ENCODE data around the gene GREB1.

DNA sequence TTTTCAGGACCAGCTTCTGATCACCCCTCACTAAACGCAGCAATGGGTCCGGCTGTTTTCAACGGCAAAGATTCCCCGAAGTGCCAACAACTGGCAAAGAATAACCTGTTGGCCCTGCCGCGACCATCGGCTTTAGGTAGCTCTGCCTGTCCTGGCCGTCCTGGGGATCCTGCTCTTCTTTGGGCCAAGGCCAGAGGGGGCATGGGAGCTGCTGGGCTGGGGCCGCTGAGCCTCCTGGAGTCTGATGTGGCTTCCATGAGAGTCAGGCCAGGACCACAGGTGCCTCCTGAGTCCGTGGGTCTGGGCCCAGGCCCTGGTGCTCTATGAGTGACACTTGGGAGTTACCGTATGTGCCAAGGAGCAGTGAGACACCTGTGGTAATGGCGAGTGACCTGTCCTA lies 46.9 kb downstream of the GREB1 start:
- TF ChIP-seq, protein P1, sequence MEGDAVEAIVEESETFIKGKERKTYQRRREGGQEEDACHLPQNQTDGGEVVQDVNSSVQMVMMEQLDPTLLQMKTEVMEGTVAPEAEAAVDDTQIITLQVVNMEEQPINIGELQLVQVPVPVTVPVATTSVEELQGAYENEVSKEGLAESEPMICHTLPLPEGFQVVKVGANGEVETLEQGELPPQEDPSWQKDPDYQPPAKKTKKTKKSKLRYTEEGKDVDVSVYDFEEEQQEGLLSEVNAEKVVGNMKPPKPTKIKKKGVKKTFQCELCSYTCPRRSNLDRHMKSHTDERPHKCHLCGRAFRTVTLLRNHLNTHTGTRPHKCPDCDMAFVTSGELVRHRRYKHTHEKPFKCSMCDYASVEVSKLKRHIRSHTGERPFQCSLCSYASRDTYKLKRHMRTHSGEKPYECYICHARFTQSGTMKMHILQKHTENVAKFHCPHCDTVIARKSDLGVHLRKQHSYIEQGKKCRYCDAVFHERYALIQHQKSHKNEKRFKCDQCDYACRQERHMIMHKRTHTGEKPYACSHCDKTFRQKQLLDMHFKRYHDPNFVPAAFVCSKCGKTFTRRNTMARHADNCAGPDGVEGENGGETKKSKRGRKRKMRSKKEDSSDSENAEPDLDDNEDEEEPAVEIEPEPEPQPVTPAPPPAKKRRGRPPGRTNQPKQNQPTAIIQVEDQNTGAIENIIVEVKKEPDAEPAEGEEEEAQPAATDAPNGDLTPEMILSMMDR (IDR thresholded peaks at IDR 0.05), result no peak
- TF ChIP-seq POLR2A (IDR thresholded peaks at IDR 0.05) (no peak), EP300 (IDR thresholded peaks at IDR 0.05) (no peak)

Measured in tibial nerve (tissue), 4 donors.